ENCODE measurements around the gene RFFL. TPM values are rescaled to one million over a fixed set of nuclear protein-coding genes. Genes with fewer than 3 reads are reported as not detected.
A peak's percentile ranks its signal among the peaks of the same experiment; 100 is the strongest.

RFFL gene
- total and polyA plus RNA-seq, 2 of the 4 experiments (the other 2 are of a cell fraction), result 11.6 to 19.2 TPM

- no peaks in the 10 kb centered on the region; the same call in 1 of the 2 replicates for H3K9me1 ChIP-seq (ENCODE audit: insufficient read depth, low read length)
- CTCF ChIA-PET, result no interaction called here
- no peak overlapping the region for H2BK15ac ChIP-seq (ENCODE audit: low read depth, low read length)
- no peak overlapping the region for H3K56ac ChIP-seq (ENCODE audit: extremely low read depth, insufficient read depth, low read length)
- no peak overlapping the region for H4K91ac ChIP-seq (ENCODE audit: insufficient read depth, low read depth, low read length)
- H3K4me2 ChIP-seq (ENCODE audit: low read depth, low read length), result no peak overlapping the region
- dilution Hi-C loops (cut with HindIII; ENCODE audit: low sequenced_read_pairs, unreplicated experiment), result no loop called here
- 0 out of 4 replicates have a peak overlapping the region, but pooled peaks of 1 of the 2 experiments have one; percentile 30 for H4K8ac ChIP-seq (ENCODE audit: low read depth in 2 of 2, low read length in 2 of 2)
- H3K23ac ChIP-seq (ENCODE audit: low read depth, low read length), result no peak overlapping the region
- no peak overlapping the region for H2BK20ac ChIP-seq (ENCODE audit: low read depth, low read length)
- H2BK120ac ChIP-seq (ENCODE audit: low read depth, low read length), result no peak overlapping the region
- no peaks in the 10 kb centered on the region for H4K20me1 ChIP-seq (ENCODE audit: insufficient read depth, low read length)
- BruUV-seq (replicated peaks), result no TSS peak
- 83% methylated on average over 1 of the region's 1 CpG; no CpG with 5 or more reads in 1 of the 2 experiments for WGBS, 2 experiments (ENCODE audit: extremely low coverage in 2 of 2, insufficient read length in 1 of 2)
- no peak overlapping the region for H2AFZ ChIP-seq (replicated peaks; ENCODE audit: low read length, poor library complexity)
- H3K18ac ChIP-seq (ENCODE audit: low read depth, low read length), result no peak overlapping the region
- no peak for ATAC-seq (ENCODE audit: low read depth)
- POLR2A ChIA-PET (ENCODE audit: unreplicated experiment), result no interaction called here
- H3K4ac ChIP-seq (ENCODE audit: low read depth, low read length), result no peak overlapping the region
- intact Hi-C loops (cut with micrococcal nuclease), result no loop called here
- no peak overlapping the region for H4K5ac ChIP-seq (ENCODE audit: low read depth, low read length)
- H3K4me3 ChIP-seq (ENCODE audit: insufficient read depth, low read depth, low read length), result no peak overlapping the region
- H2AK5ac ChIP-seq (ENCODE audit: low read depth, low read length), result 0 out of 2 replicates have a peak overlapping the region, but pooled peaks have one; percentile 31
- no peaks in the 10 kb centered on the region for H3K27me3 ChIP-seq (ENCODE audit: control insufficient read depth, insufficient read depth, low read length)
- TF ChIP-seq USF2 (IDR thresholded peaks at IDR 0.05; ENCODE audit: low read depth, low read length) (no peak), CEBPB (IDR thresholded peaks at IDR 0.05; ENCODE audit: low read depth, low read length) (no peak), CHD1 (IDR thresholded peaks at IDR 0.05; ENCODE audit: low read depth, low read length) (no peak), MAZ (IDR thresholded peaks at IDR 0.05; ENCODE audit: borderline replicate concordance, low read depth, low read length) (no peak), RCOR1 (IDR thresholded peaks at IDR 0.05; ENCODE audit: insufficient replicate concordance, low read length) (no peak), MXI1 (IDR thresholded peaks at IDR 0.05; ENCODE audit: borderline replicate concordance, low read depth, low read length) (no peak), RFX5 (IDR thresholded peaks at IDR 0.05; ENCODE audit: low read depth, low read length) (no peak), POLR2A (IDR thresholded peaks at IDR 0.05; ENCODE audit: low read depth, low read length) (no peak), FOS (IDR thresholded peaks at IDR 0.05; ENCODE audit: low read depth, low read length) (no peak), MAFK (IDR thresholded peaks at IDR 0.05; ENCODE audit: low read depth, low read length) (no peak)
- in situ Hi-C loops (cut with MboI; ENCODE audit: low sequenced_read_pairs), result no loop called here
- no peaks in the 10 kb centered on the region for H3K79me1 ChIP-seq (ENCODE audit: low read depth in 1 of 2, low read length in 2 of 2)
- no peak for DNase-seq
- no peak overlapping the region for H3K27ac ChIP-seq (ENCODE audit: insufficient read depth, low read length)
- H3K4me1 ChIP-seq (ENCODE audit: control insufficient read depth, insufficient read depth, low read length), result 0 out of 2 replicates have a peak, but pooled peaks cover 2% of the 10 kb centered on the region
- no peak overlapping the region for H3K14ac ChIP-seq (replicated peaks; ENCODE audit: low read depth, low read length)
- H2AK9ac ChIP-seq (replicated peaks; ENCODE audit: low read depth, low read length, poor library complexity), result no peak overlapping the region
- H3K9me3 ChIP-seq (ENCODE audit: control insufficient read depth, insufficient read depth, low read length), result no peaks in the 10 kb centered on the region
- H3K9ac ChIP-seq (ENCODE audit: low read depth, low read length), result no peak overlapping the region
- H3K36me3 ChIP-seq (ENCODE audit: control insufficient read depth, insufficient read depth, low read length), result peaks cover 14% of the 10 kb centered on the region
- no peak overlapping the region for H2BK5ac ChIP-seq (ENCODE audit: low read depth, low read length, poor library complexity, severe bottlenecking)
These were observed 32.2 kb upstream of the RFFL start for GRCh38 chr17:35095741-35096140.
